H1 (cell line): ENCODE data around the gene NBEA. TPM values are rescaled to one million over a fixed set of nuclear protein-coding genes. Genes with fewer than 3 reads are reported as not detected.

Experiments
- CTCF ChIA-PET: fragments of 300-600 bp; sonication (Branson Sonifier 250); formaldehyde crosslinking; loops from one replicate; lab custom pipeline; 2021; ENCODE audit not compliant: partially characterized antibody; lab: Charles Lee
- POLR2A ChIA-PET: fragments of 300-600 bp; sonication (Branson Sonifier 250); formaldehyde crosslinking; loops from one replicate; lab custom pipeline; 2021; ENCODE audit warnings: inconsistent platforms; ENCODE audit not compliant: partially characterized antibody; lab: Charles Lee
- DNase-seq, 2 experiments: peaks; one replicate each; pipeline versions ENCODE4 v3.0.0 to v3.0.0-alpha.2; 2010 to 2022; ENCODE audit warnings: low spot score in 2 of 2, low read depth in 1 of 2, mixed read lengths in 1 of 2
- FAIRE-seq: peaks from 2 replicates; lab custom pipeline; 2011; peaks lifted over from hg19 to GRCh38; lab: Jason Lieb, UNC
- H2AFZ ChIP-seq: 2 replicates; pipeline ENCODE4 v1.8.1; 2012; ENCODE audit warnings: low read length, inconsistent platforms
- H2AK5ac ChIP-seq: 2 replicates; pipeline ENCODE4 v1.6.1; 2013; ENCODE audit warnings: low read depth, low read length
- H2BK120ac ChIP-seq: replicated peaks from 2 replicates; pipeline ENCODE3; 2013; ENCODE audit warnings: low read depth, low read length, inconsistent platforms
- H2BK12ac ChIP-seq: 2 replicates; pipeline ENCODE4 v1.6.1; 2013; ENCODE audit warnings: low read depth, low read length
- H2BK15ac ChIP-seq: 2 replicates; pipeline ENCODE4 v1.6.1; 2013; ENCODE audit warnings: low read length
- H2BK20ac ChIP-seq: 2 replicates; pipeline ENCODE4 v1.6.1; 2013; ENCODE audit warnings: low read length
- H2BK5ac ChIP-seq: 2 replicates; pipeline ENCODE4 v1.6.1; 2013; ENCODE audit warnings: low read depth, low read length
- H3K14ac ChIP-seq: 2 replicates; pipeline ENCODE4 v1.6.1; 2013; ENCODE audit warnings: inconsistent platforms; ENCODE audit not compliant: insufficient read length
- H3K18ac ChIP-seq: 2 replicates; pipeline ENCODE4 v1.6.1; 2013; ENCODE audit warnings: low read length; ENCODE audit errors: extremely low read depth
- H3K23ac ChIP-seq: 2 replicates; pipeline ENCODE4 v1.6.1; 2013; ENCODE audit warnings: inconsistent platforms; ENCODE audit not compliant: insufficient read length
- H3K23me2 ChIP-seq: 2 replicates; pipeline ENCODE4 v1.6.1; 2013; ENCODE audit warnings: low read depth, low read length
- H3K27ac ChIP-seq: 2 replicates; pipeline ENCODE4 v1.6.1; 2011; ENCODE audit warnings: low read depth, low read length, inconsistent platforms
- H3K27me3 ChIP-seq, 4 experiments: replicated peaks in 1 of 4; 1 replicate in 1 of 4; 2 replicates in 3 of 4; pipeline versions ENCODE4 v1.6.1 to v1.8.1; 2011 to 2013; ENCODE audit warnings: low read length in 3 of 4, mild to moderate bottlenecking in 3 of 4, inconsistent platforms in 2 of 4, mixed read lengths in 2 of 4, moderate library complexity in 1 of 4; ENCODE audit not compliant: control insufficient read depth in 3 of 4, insufficient read depth in 3 of 4; ENCODE audit errors: extremely low read depth in 1 of 4
- H3K36me3 ChIP-seq, 4 experiments: 2 replicates each; pipeline versions ENCODE4 v1.6.1 to v1.8.1; 2011 to 2013; ENCODE audit warnings: mild to moderate bottlenecking in 4 of 4, low read length in 3 of 4, moderate library complexity in 2 of 4, control low read depth in 1 of 4, inconsistent platforms in 1 of 4; ENCODE audit not compliant: insufficient read depth in 4 of 4, control insufficient read depth in 2 of 4
- H3K4ac ChIP-seq: replicated peaks from 2 replicates; pipeline ENCODE3; 2013; ENCODE audit warnings: low read length, low read depth, mixed read lengths, inconsistent platforms; ENCODE audit not compliant: insufficient read length
- H3K4me1 ChIP-seq, 4 experiments: replicated peaks in 1 of 4; 1 replicate in 1 of 4; 2 replicates in 3 of 4; pipeline versions ENCODE4 v1.6.1 to v1.8.1; 2011 to 2013; ENCODE audit warnings: low read length in 3 of 4, inconsistent platforms in 2 of 4, mixed read lengths in 1 of 4; ENCODE audit not compliant: insufficient read depth in 4 of 4, control insufficient read depth in 3 of 4
- H3K4me2 ChIP-seq, 2 experiments: 2 replicates each; pipeline versions ENCODE4 v1.6.1 to v1.8.1; 2011 to 2013; ENCODE audit warnings: low read depth in 2 of 2, low read length in 2 of 2, control low read depth in 1 of 2, inconsistent platforms in 1 of 2, mild to moderate bottlenecking in 1 of 2; ENCODE audit not compliant: insufficient read depth in 1 of 2
- H3K4me3 ChIP-seq, 4 experiments: fragments of 200-600, 300-600 bp in 1 of 4; sonication (generic), shearing (Covaris generic), sonication (Bioruptor Twin) in 1 of 4; 2 replicates each; pipeline versions ENCODE4 v1.5.1 to v1.8.1; 2011 to 2016; ENCODE audit warnings: low read length in 4 of 4, low read depth in 3 of 4, control low read depth in 2 of 4, inconsistent platforms in 2 of 4, mild to moderate bottlenecking in 2 of 4, mixed read lengths in 1 of 4, moderate library complexity in 1 of 4; ENCODE audit not compliant: insufficient read depth in 2 of 4; ENCODE audit errors: extremely low read depth in 1 of 4
- H3K56ac ChIP-seq: replicated peaks from 2 replicates; pipeline ENCODE3; 2013; ENCODE audit warnings: low read depth, mild to moderate bottlenecking, mixed read lengths, low read length, inconsistent platforms; ENCODE audit not compliant: insufficient read length
- H3K79me1 ChIP-seq: 2 replicates; pipeline ENCODE4 v1.6.1; 2013; ENCODE audit warnings: low read depth, low read length, control low read depth
- H3K79me2 ChIP-seq, 2 experiments: 2 replicates each; pipeline versions ENCODE4 v1.6.1 to v1.8.1; 2012 to 2013; ENCODE audit warnings: low read length in 2 of 2, mild to moderate bottlenecking in 2 of 2, inconsistent platforms in 1 of 2; ENCODE audit not compliant: insufficient read depth in 2 of 2, control insufficient read depth in 1 of 2
- H3K9ac ChIP-seq, 4 experiments: replicated peaks in 1 of 4; 1 replicate in 1 of 4; 2 replicates in 3 of 4; pipeline versions ENCODE4 v1.6.1 to v1.8.1; 2011 to 2013; ENCODE audit warnings: low read depth in 3 of 4, low read length in 3 of 4, control low read depth in 2 of 4, mild to moderate bottlenecking in 2 of 4, moderate library complexity in 2 of 4, inconsistent platforms in 1 of 4; ENCODE audit errors: extremely low read depth in 1 of 4
- H3K9me3 ChIP-seq, 2 experiments: 2 replicates each; pipeline versions ENCODE4 v1.6.1 to v1.8.1; 2012 to 2013; ENCODE audit warnings: mild to moderate bottlenecking in 2 of 2, moderate library complexity in 2 of 2, control low read depth in 1 of 2, inconsistent platforms in 1 of 2, low read depth in 1 of 2, low read length in 1 of 2, mixed read lengths in 1 of 2; ENCODE audit not compliant: insufficient read depth in 2 of 2
- H4K20me1 ChIP-seq, 2 experiments: replicated peaks in 1 of 2; 2 replicates each; pipeline versions ENCODE3 to v1.8.1; 2011 to 2013; ENCODE audit warnings: inconsistent platforms in 2 of 2, low read length in 2 of 2, mild to moderate bottlenecking in 1 of 2; ENCODE audit not compliant: insufficient read depth in 2 of 2, control insufficient read depth in 1 of 2
- H4K5ac ChIP-seq: 2 replicates; pipeline ENCODE4 v1.6.1; 2013; ENCODE audit warnings: low read length, low read depth, mixed read lengths, inconsistent platforms; ENCODE audit not compliant: insufficient read length
- H4K8ac ChIP-seq: 2 replicates; pipeline ENCODE4 v1.8.0; 2013; ENCODE audit warnings: mild to moderate bottlenecking, moderate library complexity, low read length, inconsistent platforms; ENCODE audit not compliant: insufficient read depth; ENCODE audit errors: extremely low read depth
- H4K91ac ChIP-seq: replicated peaks from 2 replicates; pipeline ENCODE3; 2013; ENCODE audit warnings: low read length, mixed read lengths, inconsistent platforms; ENCODE audit not compliant: insufficient read length
- GABPA ChIP-seq: IDR thresholded peaks from 2 replicates; pipeline ENCODE4 v1.6.1; 2011; ENCODE audit warnings: mild to moderate bottlenecking, low read length, moderate library complexity, borderline replicate concordance; ENCODE audit not compliant: insufficient read depth
- JUND ChIP-seq: IDR thresholded peaks from 2 replicates; pipeline ENCODE4 v1.6.1; 2011; ENCODE audit warnings: mild to moderate bottlenecking, improper control_type of control experiment, low read length
- PHF8 ChIP-seq: fragments of 200-600 bp; sonication (generic); conservative IDR thresholded peaks from 2 replicates; pipeline ENCODE4 v1.7.1; 2012; ENCODE audit warnings: low read depth, mild to moderate bottlenecking, inconsistent platforms, low read length, moderate library complexity
- WGBS, 2 experiments: shearing (Covaris generic) in 1 of 2; methylation state at CpG; one replicate each; pipeline versions ENCODE4 v1.1.6 to v1.1.7; 2013 to 2015; ENCODE audit warnings: low lambda C conversion rate in 2 of 2, mixed read lengths in 2 of 2, inconsistent platforms in 1 of 2, low coverage in 1 of 2, missing lambda C conversion rate in 1 of 2; ENCODE audit not compliant: insufficient replicate concordance in 2 of 2, insufficient coverage in 1 of 2, insufficient read length in 1 of 2; ENCODE audit errors: extremely low coverage in 1 of 2, missing lambda C conversion rate in 1 of 2; 5-methylcytosine and 5-hydroxymethylcytosine counted together
- polyA plus RNA-seq, 7 experiments: library from polyadenylated mRNA; depleted of rRNA in 3 of 7; stranded (reverse) in 5 of 7; unstranded in 2 of 7; fragments of >200 nt in 5 of 7; fragments of 200-250 nt in 2 of 7; gene quantifications; 1 replicate in 5 of 7; 2 replicates in 1 of 7; 4 replicates in 1 of 7; pipeline versions ENCODE4 v1.2.1 to v1.2.3, GENCODE V29; 2011 to 2013; ENCODE audit warnings: missing spikeins in 2 of 7, mixed read lengths in 2 of 7
- total RNA-seq: library from RNA; stranded (reverse); fragmentation: NEBNext Ultra II Directional; extraction: Animal tissue kit (Norgen Biotek cat#: 25700); gene quantifications from 2 replicates; pipeline ENCODE4 v1.2.1, GENCODE V29; 2021
- TF ChIP-seq, protein P1 (sequence below): IDR thresholded peaks from 2 replicates; pipeline ENCODE4 v1.6.1; 2011; ENCODE audit warnings: low read depth, mild to moderate bottlenecking, low read length; ENCODE audit not compliant: insufficient read depth

Gene NBEA
- total and polyA plus RNA-seq, 2 of the 8 experiments (the other 6 are each of a cell fraction or from before 2014, with no cell fraction given) = 14.2 to 21.5 TPM

DNA sequence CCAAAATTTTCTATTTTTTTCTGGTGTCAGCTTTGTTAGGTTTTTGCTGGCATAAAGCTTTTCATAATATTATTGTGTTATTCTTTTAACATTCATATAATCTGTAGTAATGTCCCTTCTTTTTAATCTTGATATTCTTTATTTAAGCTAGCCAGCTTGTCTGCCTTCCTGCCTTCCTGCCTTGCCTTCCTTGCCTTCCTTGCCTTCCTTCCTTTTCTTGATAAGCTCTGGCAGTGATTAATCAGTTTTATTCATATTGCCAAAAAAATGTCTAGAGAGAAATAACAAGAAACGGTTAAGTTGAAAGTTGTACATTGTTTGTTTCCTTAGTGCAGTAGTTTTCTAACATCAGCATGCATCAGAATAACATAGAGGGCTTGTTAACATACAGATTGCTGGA is 277.0 kb downstream of the NBEA start:
- H3K14ac ChIP-seq = no peak overlapping the region
- H2AFZ ChIP-seq = no peak overlapping the region
- H3K23ac ChIP-seq = no peak overlapping the region
- no peaks in the 10 kb centered on the region for H3K27me3 ChIP-seq
- no peak overlapping the region for H3K4ac ChIP-seq
- H4K8ac ChIP-seq = no peak overlapping the region
- no peak overlapping the region for H3K18ac ChIP-seq
- no peak overlapping the region for H3K4me2 ChIP-seq
- H2BK12ac ChIP-seq = no peak overlapping the region
- H2BK15ac ChIP-seq = no peak overlapping the region
- H2AK5ac ChIP-seq = no peak overlapping the region
- no peaks in the 10 kb centered on the region for H3K23me2 ChIP-seq
- H3K9me3 ChIP-seq = no peaks in the 10 kb centered on the region
- TF ChIP-seq JUND = no peak
- no peak for TF ChIP-seq PHF8
- TF ChIP-seq, protein P1, sequence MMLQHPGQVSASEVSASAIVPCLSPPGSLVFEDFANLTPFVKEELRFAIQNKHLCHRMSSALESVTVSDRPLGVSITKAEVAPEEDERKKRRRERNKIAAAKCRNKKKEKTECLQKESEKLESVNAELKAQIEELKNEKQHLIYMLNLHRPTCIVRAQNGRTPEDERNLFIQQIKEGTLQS = no peak
- TF ChIP-seq GABPA = no peak
- no peak overlapping the region for H3K27ac ChIP-seq
- no peaks in the 10 kb centered on the region for H3K79me1 ChIP-seq
- FAIRE-seq = no peak
- DNase-seq = no peak
- no peaks in the 10 kb centered on the region for H4K20me1 ChIP-seq
- H2BK5ac ChIP-seq = no peak overlapping the region
- H3K36me3 ChIP-seq = no peaks in the 10 kb centered on the region; a peak in 2 of 8 replicates
- no peak overlapping the region for H3K56ac ChIP-seq
- H4K91ac ChIP-seq = no peak overlapping the region
- no peak overlapping the region for H3K4me3 ChIP-seq
- H2BK20ac ChIP-seq = no peak overlapping the region
- 100% methylated on average over 1 of the region's 1 CpG; no CpG with 5 or more reads in 1 of the 2 experiments for WGBS, 2 experiments
- CTCF ChIA-PET = no interaction called here
- no peaks in the 10 kb centered on the region for H3K4me1 ChIP-seq
- no peak overlapping the region for H4K5ac ChIP-seq
- no peaks in the 10 kb centered on the region for H3K79me2 ChIP-seq
- POLR2A ChIA-PET = no interaction called here
- H3K9ac ChIP-seq = no peak overlapping the region
- H2BK120ac ChIP-seq = no peak overlapping the region
